ENCODE data around the gene ITPKA.

DNA sequence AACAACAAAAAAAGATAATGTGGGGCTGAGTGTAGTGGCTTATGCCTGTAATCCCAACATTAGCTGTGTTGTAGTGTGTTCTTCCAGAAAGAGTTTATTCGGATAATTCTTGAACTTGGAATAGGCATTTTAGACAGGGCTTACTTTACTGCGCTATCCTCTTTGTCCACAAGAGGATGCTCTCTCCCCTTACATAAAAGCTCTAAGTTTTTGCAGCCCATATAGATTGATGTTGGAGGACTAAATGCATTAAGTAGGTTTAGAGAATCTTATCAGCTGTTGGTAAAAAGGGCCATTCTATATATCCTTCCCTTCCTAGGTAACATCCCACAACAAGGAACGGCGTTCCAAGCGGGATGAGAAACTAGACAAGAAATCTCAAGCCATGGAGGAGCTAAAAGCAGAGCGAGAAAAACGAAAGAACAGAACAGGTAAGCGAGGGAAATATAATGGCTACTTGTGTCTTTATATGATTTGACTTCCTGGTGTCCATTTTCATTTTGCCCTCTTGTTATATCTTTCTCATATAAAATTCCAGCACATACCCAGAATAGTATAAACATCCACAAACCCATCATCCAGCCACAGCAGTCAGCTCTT, 27.8 kb upstream of the ITPKA start:
- TF ChIP-seq, protein P1, sequence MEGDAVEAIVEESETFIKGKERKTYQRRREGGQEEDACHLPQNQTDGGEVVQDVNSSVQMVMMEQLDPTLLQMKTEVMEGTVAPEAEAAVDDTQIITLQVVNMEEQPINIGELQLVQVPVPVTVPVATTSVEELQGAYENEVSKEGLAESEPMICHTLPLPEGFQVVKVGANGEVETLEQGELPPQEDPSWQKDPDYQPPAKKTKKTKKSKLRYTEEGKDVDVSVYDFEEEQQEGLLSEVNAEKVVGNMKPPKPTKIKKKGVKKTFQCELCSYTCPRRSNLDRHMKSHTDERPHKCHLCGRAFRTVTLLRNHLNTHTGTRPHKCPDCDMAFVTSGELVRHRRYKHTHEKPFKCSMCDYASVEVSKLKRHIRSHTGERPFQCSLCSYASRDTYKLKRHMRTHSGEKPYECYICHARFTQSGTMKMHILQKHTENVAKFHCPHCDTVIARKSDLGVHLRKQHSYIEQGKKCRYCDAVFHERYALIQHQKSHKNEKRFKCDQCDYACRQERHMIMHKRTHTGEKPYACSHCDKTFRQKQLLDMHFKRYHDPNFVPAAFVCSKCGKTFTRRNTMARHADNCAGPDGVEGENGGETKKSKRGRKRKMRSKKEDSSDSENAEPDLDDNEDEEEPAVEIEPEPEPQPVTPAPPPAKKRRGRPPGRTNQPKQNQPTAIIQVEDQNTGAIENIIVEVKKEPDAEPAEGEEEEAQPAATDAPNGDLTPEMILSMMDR (IDR thresholded peaks at IDR 0.05; ENCODE audit: borderline replicate concordance, extremely low read depth, low read length, poor library complexity, severe bottlenecking), result peak; percentile 90
- no peak for TF ChIP-seq EZH2 (IDR thresholded peaks at IDR 0.05; ENCODE audit: borderline replicate concordance, low read depth, low read length, severe bottlenecking)
